Posterior cingulate gyrus (tissue), 11 donors: Measurements from ENCODE around the gene HEATR9.
A peak's percentile ranks its signal among the peaks of the same experiment; 100 is the strongest.

ENCODE experiments used
- DNase-seq, 10 donors: peaks; one replicate each; pipeline versions ENCODE4 v3.0.0 to v3.0.0-alpha.2; 2020 to 2021; ENCODE audit warnings: mixed read lengths in 3 of 10
- intact Hi-C: fragments of 100-400 bp; cut with DNase I; formaldehyde crosslinking; loops from one replicate; pipeline ENCODE4 v1.15.1; 2023

HEATR9 gene

GRCh38 chr17:35895636-35896587 is 27.2 kb upstream of the HEATR9 start:
- intact Hi-C loops = no loop called here
- DNase-seq = no peak

- DNase-seq = no peak
- intact Hi-C loops = no loop called here
Measured at GRCh38 chr17:35894206-35894605, 25.5 kb upstream of the HEATR9 start.

GRCh38 chr17:35893751-35894150 is 25.1 kb upstream of the HEATR9 start:
- DNase-seq = no peak
- intact Hi-C loops = no loop called here

GRCh38 chr17:35892091-35893035 is 23.7 kb upstream of the HEATR9 start:
- no peak for DNase-seq
- intact Hi-C loops = no loop called here

DNA sequence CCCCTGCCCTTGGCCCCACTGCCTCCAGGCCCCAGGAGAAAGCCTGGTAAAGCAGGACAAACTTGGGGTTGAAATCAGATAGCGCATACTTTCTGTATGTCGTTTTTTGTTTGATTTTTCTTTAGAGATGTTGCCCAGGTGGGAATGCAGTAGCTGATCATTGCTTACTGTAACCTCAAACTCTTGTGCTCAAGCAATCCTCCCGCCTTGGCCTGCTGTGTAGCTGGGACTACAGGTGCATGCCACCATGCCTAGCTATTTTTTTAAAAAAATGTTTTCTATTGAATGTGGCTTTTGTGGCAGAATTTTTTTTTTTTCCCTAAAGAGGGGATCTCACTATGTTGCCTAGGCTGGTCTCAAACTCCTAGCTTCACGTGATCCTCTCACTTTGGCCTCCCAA is 22.6 kb upstream of the HEATR9 start:
- no peak for DNase-seq
- intact Hi-C loops = no loop called here

GRCh38 chr17:35890774-35891155 is 22.1 kb upstream of the HEATR9 start:
- intact Hi-C loops = no loop called here
- no peak for DNase-seq

DNA sequence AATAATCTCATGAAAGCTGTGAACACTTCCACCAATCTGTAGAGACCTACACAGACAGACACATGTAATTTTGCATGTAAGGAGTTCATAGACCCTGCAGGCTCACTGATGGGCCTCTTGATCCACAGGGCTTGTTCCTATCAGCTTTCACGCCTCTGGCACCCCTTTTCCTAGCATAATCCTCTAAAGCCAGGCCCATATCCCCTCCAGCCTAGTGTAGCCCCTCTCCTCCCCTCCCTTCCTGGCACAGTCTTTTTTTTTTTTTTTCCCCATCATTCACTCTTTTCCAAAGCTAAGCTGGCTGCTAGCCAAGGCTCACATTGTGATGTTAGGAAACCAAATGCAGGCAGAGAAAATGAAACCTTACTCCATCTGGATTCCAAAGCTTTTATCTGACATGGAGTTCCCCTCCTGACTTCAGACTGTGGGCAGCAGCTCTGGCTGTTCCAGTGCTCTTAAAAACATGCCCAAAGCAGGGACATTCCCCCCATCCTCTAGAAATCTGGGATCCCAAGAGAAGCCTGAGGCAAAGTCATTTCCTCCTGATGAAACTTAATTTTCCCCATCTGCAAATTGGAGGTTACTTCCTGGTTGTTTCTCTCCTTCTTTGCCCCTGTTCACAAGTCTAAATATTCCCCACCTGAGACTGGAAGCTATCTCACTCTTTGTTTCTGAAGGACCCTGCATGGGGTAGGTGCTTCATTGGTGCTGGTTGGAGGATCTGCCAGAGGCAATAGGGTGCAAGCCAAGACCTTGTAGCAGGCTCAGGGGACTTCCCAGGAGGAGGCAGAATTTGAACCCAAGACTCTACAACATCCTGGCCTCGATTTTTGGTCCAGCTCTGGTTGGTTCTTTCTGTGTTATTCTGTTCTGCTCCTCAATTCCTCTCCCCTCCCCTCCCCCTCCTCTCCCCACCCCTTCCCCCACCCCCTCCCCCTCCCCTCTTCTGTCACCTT is 21.4 kb upstream of the HEATR9 start:
- intact Hi-C loops = no loop called here
- DNase-seq = peak in 2 of 10 donors; percentile 16 to 24

DNA sequence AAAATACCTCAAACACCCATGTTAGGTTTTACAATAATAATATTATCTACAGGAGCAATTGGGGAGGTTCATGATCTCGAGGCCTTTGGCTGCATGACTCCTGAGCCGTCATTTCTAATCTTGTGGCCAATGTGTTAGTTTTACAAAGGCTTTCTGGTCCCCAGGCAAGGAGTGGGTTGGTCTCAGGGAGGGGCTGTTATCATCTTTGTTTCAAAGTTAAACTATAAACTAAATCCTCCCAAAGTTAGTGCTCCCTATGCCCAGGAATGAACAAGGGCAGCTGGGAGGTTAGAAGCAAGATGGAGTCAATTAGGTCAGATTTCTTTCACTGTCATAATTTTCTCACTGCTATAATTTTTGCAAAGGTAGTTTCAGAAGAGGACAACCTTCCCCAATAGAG is 20.6 kb upstream of the HEATR9 start:
- intact Hi-C loops = no loop called here
- no peak for DNase-seq

GRCh38 chr17:35879773-35880654 is 11.3 kb upstream of the HEATR9 start, which contains the start of gene CCL5:
CCL5 (minus strand) TSS chr17:35880360.
- intact Hi-C loops = no loop called here
- no peak for DNase-seq

DNA sequence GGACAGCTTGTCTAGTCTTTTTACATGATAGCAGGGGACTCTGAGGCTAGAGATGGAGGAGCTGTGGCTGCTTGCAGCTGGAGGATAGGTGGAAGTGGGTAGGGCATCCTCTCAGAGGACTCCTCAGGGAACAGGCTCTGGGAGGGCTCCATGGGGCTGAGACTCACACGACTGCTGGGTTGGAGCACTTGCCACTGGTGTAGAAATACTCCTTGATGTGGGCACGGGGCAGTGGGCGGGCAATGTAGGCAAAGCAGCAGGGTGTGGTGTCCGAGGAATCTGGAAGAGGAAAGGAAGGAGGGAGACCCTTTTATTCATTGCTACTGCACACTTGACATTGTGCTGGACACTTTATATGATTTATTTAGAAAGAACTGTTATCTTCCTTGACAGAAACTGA is 9.7 kb upstream of the HEATR9 start:
- no peak for DNase-seq
- intact Hi-C loops = no loop called here

- intact Hi-C loops = no loop called here
- DNase-seq = no peak
Measured at GRCh38 chr17:35877345-35878029, 8.8 kb upstream of the HEATR9 start.

GRCh38 chr17:35876534-35876933 is 7.8 kb upstream of the HEATR9 start:
- no peak for DNase-seq
- intact Hi-C loops = no loop called here

GRCh38 chr17:35875800-35876139 is 7.1 kb upstream of the HEATR9 start:
- intact Hi-C loops = no loop called here
- no peak for DNase-seq

GRCh38 chr17:35875072-35875799 is 6.5 kb upstream of the HEATR9 start:
- intact Hi-C loops = no loop called here
- DNase-seq = no peak

GRCh38 chr17:35872196-35872980 is 3.7 kb upstream of the HEATR9 start:
- intact Hi-C loops = no loop called here
- DNase-seq = no peak

GRCh38 chr17:35870906-35871819 is 2.5 kb upstream of the HEATR9 start:
- intact Hi-C loops = no loop called here

More at GRCh38 chr17:35870906-35871819, 2.5 kb upstream of the HEATR9 start:
- no peak for DNase-seq
